HG03520 (cell line): ENCODE results near the gene PIP5KL1.

ENCODE experiments used
- ATAC-seq: cut with Tn5 transposase; IDR thresholded peaks from one replicate; pipeline ENCODE4 v1.9.1; 2021; ENCODE audit warnings: mild to moderate bottlenecking, moderate library complexity; ENCODE audit not compliant: unreplicated experiment

Gene PIP5KL1

GRCh38 chr9:127968700-127969383, 38.3 kb upstream of the PIP5KL1 start:
- no peak for ATAC-seq

DNA sequence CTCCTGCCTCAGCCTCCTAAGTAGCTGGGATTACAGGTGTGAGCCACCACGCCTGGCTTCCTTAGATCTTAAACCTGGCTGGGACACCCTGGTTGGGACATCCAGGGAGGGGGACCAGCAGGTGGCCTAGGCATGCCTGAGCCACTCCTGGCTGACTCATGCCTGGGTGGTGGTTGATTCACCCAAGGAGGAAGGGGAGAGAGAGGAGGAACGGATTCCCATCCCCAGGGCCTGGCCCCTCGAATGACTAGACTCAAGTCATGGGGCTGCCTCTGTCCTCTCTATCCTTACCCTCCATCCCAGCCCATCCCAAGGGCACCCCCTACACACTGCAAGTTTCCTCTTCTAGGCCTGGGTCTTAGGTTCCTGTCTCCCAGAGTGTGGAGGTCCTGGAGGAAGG, 37.5 kb upstream of the PIP5KL1 start:
- no peak for ATAC-seq

DNA sequence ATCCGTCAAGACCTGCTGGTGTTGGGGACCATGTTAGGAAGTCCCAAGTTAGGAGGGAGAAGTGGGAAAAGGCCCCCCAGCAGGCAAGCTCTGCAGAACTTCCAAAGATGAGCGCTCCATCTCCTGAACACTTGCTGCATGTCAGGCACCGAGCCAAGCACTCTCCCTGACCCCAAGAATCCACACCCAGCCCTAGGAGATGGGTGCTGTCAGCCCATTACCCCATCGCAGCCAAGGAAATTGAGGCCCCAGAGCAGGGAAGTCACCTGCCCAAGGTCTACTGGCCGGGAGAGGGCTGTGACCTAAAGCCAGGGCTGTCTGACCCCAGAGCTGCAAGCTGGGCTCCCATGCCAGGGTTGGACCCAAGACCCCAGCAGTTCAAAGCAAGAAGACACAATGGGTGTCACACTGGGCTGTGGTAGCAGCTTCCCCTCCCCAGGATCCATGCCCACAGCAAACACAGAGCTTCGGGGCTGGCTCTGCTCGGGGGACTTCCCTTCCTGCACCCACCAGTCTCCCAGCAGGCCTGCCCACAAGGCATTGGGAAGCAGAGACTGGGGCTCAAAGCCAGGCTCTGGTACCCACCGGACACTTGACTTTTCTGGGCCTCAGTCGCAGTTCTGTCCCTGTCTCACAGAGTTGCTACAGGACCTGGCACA, 36.7 kb upstream of the PIP5KL1 start:
- ATAC-seq: no peak

- no peak for ATAC-seq
These were observed 36.0 kb upstream of the PIP5KL1 start for GRCh38 chr9:127966416-127967150.

- ATAC-seq: no peak
These were observed 35.4 kb upstream of the PIP5KL1 start for GRCh38 chr9:127965953-127966352.

GRCh38 chr9:127963359-127964064, 32.9 kb upstream of the PIP5KL1 start:
- no peak for ATAC-seq

DNA sequence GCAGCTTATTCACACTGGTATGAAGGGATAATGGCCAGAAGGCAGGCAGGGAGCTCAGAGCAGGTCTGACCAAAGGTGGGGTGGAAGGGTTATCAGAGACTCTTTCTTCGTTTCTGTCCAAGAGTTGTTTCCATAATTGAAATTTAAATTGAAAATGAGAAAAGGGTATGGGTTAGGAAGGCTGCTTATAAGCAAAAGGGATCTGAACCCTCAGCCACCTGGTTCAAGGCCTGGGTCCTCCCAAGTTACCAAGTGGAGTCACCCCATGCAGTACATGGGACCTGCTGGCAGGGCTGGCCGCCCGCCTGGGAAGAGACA, 32.4 kb upstream of the PIP5KL1 start:
- ATAC-seq: no peak

- ATAC-seq: no peak
These were observed 31.7 kb upstream of the PIP5KL1 start for GRCh38 chr9:127962278-127962677.

DNA sequence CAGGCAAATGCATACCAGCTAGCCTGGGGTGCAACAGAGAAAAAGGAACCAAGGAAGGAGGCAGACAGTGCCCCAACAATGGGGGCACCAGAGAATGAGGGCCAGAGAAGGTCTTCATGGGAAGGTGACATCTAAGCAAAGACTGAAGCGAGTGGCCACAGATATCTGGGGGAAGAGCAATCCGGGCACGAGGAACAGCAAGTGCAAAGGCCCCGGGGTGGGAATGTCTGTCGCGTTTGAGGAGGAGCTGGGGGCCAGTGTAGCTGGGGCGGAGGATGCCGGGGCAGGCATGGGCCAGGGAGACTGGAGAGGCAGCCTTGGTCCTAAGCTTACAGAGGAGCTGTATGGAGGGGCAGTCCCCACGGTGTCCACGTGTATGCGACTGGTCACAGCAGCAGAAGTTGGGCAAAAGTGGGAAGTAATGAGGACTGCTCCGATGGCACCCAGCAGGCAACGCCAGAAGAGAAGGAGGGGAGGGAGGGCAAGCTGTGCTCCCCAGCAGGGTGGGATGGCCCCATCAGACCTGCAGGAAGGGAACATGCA, 31.1 kb upstream of the PIP5KL1 start:
- ATAC-seq: no peak

DNA sequence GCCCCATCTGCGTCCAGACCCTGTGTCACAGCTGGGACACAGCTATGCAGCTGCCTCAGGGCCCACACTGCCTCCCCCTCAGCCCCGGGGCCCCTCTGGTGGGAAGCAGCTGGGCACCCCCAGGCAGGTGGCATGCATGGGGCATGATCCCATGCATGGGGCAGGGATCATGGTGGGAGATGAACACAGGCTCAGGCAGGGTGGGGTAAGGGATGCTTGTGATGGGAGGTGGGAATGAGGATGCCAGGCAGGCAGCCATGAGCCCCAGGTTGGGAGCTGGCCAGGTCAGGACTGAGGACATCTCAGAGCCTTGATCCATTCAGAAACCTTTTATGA, 30.5 kb upstream of the PIP5KL1 start:
- no peak for ATAC-seq

DNA sequence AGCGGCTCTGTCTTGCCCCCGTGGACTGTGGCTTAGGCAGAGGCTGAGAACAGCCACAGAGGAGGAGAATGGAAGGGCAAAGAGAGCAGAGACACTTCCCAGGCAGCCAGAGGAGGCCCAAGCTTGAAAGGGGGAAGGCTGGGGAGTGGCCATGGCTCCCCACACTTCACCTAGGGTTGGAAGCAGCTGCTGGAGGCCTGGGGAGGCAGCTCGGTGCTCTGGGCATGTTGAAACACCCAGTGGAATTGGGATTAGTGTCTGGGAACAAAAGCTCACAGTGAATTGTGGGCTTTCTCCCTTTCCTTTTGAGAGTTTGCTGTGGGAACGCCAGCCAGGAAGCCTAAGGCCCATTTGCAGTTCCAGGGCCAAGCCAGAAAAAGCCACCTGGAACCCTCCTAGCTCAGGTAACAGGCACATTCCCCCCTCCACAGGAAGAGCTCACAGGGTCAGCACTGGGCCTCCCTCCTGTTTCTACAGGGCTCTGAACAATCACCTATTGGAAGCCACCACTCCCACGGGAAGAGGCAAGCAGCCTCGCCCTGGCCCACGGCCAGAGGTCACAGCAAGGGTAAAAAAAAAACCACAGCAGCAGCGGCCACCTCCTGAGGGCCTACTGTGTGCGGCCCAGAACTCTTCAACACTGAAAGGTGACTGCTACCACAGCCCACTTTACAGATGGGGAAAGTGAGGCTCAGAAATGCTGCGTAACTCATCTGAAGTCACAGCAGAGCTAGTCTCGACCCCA, 30.0 kb upstream of the PIP5KL1 start:
- no peak for ATAC-seq

DNA sequence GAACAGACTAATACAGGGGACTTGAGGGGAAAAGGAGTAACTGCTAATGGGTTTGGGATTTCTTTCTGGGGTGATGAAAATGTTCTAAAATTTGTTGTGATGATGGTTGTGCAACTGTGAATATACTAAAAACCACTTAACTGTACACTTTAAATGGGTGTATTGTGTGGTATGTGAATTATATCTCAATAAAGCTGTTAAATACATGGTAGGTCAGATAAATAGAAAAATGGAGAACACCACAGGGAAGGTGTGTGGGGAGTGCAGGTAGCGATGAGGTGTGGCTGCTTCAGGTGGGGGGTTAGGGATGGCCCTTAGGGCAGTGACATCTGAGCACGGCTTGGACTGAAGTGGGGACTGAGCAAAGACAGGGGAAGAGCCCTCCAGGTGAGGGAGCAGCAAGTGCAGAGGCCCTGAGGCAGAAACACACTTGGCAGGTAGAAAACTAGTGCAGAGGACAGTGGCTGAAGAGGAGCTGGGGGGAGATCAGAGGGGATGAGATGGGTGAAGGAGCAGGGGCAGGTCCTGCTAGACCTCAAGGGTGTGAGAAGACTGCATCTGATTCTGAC, 29.3 kb upstream of the PIP5KL1 start:
- no peak for ATAC-seq

- no peak for ATAC-seq
These were observed 28.8 kb upstream of the PIP5KL1 start for GRCh38 chr9:127959398-127959797.

GRCh38 chr9:127958728-127959127, 28.2 kb upstream of the PIP5KL1 start:
- no peak for ATAC-seq

GRCh38 chr9:127955294-127956015, 24.9 kb upstream of the PIP5KL1 start:
- ATAC-seq: no peak

- ATAC-seq: no peak
These were observed 24.3 kb upstream of the PIP5KL1 start for GRCh38 chr9:127954831-127955293.

DNA sequence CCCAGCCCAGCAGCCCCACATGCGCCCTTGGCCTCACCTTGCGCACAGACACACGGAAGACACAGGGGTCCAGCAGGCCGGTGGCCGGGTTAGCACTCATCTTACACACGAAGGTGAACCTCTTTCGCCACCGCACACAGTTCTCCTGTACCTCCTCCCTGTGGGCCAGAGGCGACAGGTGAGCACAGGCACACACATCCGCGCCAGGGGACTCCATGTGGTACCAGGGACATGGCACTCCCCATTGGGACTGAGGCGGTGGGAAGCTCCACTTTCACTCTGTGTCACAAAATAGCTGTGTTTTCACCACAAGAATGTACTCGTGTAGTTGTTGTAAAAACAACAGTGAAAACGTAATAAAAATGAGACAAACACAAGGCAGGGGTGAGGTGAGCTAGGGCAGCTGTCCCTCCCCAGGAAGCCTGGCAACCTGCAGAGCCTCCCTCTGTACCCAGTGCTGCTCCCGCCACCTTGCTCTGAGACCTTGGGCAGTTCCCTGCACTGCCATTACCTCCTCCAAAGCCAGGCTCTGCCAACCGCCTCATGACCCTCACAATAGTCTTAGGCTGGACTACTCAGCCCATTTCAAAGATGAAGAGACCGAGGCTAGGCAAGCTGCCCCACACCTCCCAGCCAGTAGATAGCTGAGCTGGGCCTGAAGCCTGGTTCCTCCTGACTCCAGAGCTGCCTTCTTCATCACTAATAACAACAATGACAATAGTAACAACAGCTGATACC, 23.4 kb upstream of the PIP5KL1 start:
- no peak for ATAC-seq

- no peak for ATAC-seq
These were observed 22.6 kb upstream of the PIP5KL1 start for GRCh38 chr9:127953154-127953553.
